Measurements from ENCODE around the gene GNG11. TPM values are rescaled to one million over a fixed set of nuclear protein-coding genes. Genes with fewer than 3 reads are reported as not detected.

GNG11 gene
- total and polyA plus RNA-seq, 2 donors (not counting 3 experiments of a cell fraction or from before 2014, with no cell fraction given) = 92.3 to 208 TPM

DNA sequence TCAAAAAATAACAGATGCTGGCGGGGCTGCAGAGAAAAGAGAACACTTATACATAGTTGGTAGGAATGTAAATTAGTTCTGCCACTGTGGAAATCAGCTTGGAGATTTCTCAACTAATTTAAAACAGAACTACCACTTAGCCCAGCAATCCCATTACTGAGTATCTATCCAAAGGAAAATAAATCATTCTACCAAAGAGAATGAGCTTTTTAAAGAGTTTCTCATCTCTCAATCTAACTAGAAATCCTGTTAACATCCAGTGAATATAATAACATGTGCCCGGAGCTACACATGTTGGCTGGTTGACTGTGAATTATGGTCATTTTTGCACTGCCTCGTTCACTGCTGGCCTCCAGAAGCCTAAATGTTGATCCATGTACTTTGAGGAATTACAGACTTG, 43.3 kb downstream of the GNG11 start:
- no peaks in the 10 kb centered on the region for H3K27me3 ChIP-seq (ENCODE audit: control insufficient read depth in 2 of 2, insufficient read depth in 2 of 2, low read length in 2 of 2)
- TF ChIP-seq FOS (IDR thresholded peaks at IDR 0.05; ENCODE audit: borderline replicate concordance, insufficient read depth, low read length) (no peak), MYC (IDR thresholded peaks at IDR 0.05; ENCODE audit: low read depth, low read length) (no peak), EZH2 (IDR thresholded peaks at IDR 0.05; ENCODE audit: borderline replicate concordance, low read depth, low read length, severe bottlenecking) (no peak), POLR2A (IDR thresholded peaks at IDR 0.05; ENCODE audit: low read depth, low read length) (no peak), JUN (IDR thresholded peaks at IDR 0.05; ENCODE audit: borderline replicate concordance, insufficient read depth, insufficient read length, low read depth) (no peak), POLR2AphosphoS5 (IDR thresholded peaks at IDR 0.05; ENCODE audit: insufficient read depth, low read depth, low read length) (no peak), GATA2 (IDR thresholded peaks at IDR 0.05; ENCODE audit: insufficient read depth, insufficient read length, low read depth, low read length) (no peak)
- TF ChIP-seq, protein P1, sequence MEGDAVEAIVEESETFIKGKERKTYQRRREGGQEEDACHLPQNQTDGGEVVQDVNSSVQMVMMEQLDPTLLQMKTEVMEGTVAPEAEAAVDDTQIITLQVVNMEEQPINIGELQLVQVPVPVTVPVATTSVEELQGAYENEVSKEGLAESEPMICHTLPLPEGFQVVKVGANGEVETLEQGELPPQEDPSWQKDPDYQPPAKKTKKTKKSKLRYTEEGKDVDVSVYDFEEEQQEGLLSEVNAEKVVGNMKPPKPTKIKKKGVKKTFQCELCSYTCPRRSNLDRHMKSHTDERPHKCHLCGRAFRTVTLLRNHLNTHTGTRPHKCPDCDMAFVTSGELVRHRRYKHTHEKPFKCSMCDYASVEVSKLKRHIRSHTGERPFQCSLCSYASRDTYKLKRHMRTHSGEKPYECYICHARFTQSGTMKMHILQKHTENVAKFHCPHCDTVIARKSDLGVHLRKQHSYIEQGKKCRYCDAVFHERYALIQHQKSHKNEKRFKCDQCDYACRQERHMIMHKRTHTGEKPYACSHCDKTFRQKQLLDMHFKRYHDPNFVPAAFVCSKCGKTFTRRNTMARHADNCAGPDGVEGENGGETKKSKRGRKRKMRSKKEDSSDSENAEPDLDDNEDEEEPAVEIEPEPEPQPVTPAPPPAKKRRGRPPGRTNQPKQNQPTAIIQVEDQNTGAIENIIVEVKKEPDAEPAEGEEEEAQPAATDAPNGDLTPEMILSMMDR (IDR thresholded peaks at IDR 0.05; ENCODE audit: extremely low read depth in 1 of 2, insufficient read depth in 1 of 2, low read depth in 1 of 2, low read length in 2 of 2) = no peak
- TF ChIP-seq, protein P2, sequence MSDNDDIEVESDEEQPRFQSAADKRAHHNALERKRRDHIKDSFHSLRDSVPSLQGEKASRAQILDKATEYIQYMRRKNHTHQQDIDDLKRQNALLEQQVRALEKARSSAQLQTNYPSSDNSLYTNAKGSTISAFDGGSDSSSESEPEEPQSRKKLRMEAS (IDR thresholded peaks at IDR 0.05; ENCODE audit: insufficient read depth, insufficient read length) = no peak
- CTCF ChIA-PET = interaction anchor here (1.2 kb wide), 1 partner anchor 43 kb away, joined by 5 read pairs; the partner anchor contains the start of gene GNG11
- H3K9me1 ChIP-seq (replicated peaks; ENCODE audit: control insufficient read depth, extremely low read depth, insufficient read depth, low read length) = no peaks in the 10 kb centered on the region
- DNase-seq (ENCODE audit: low read depth, low spot score) (no peak), FAIRE-seq (no peak)
- dilution Hi-C loops (cut with MboI; ENCODE audit: extremely low pct_ligation_motif_present, low sequenced_read_pairs) = no loop called here
- H3K4me3 ChIP-seq (replicated peaks in 1 of 3; ENCODE audit: insufficient read depth in 1 of 3, low read depth in 1 of 3, low read length in 3 of 3) = no peak overlapping the region
- no peaks in the 10 kb centered on the region for H4K20me1 ChIP-seq (replicated peaks; ENCODE audit: control insufficient read depth, extremely low read depth, insufficient read depth, low read length)
- no TSS peak for BruUV-seq (replicated peaks)
- POLR2A ChIA-PET = no interaction called here
- H3K4me1 ChIP-seq (ENCODE audit: control insufficient read depth, extremely low read depth, insufficient read depth, low read length) = no peaks in the 10 kb centered on the region
- no peak overlapping the region for H3K27ac ChIP-seq (ENCODE audit: insufficient read depth, low read depth, low read length)
- no peaks in the 10 kb centered on the region for H3K9me3 ChIP-seq (replicated peaks; ENCODE audit: control insufficient read depth, insufficient read depth, low read length)
- H3K79me2 ChIP-seq (ENCODE audit: control insufficient read depth, insufficient read depth, low read length) = no peaks in the 10 kb centered on the region
- H3K36me3 ChIP-seq (ENCODE audit: control insufficient read depth in 2 of 2, extremely low read depth in 1 of 2, insufficient read depth in 2 of 2, low read length in 2 of 2) = no peaks in the 10 kb centered on the region
- H2AFZ ChIP-seq (ENCODE audit: low read depth, low read length) = no peak overlapping the region
- H3K9ac ChIP-seq (replicated peaks; ENCODE audit: extremely low read depth, insufficient read depth, low read length) = no peak overlapping the region
- intact Hi-C loops (cut with micrococcal nuclease) = no loop called here
- H3K4me2 ChIP-seq (ENCODE audit: insufficient read depth, low read length) = no peak overlapping the region
